Islet of Langerhans (tissue), 1 donor: ENCODE measurements around the gene PCNX2.
A peak's percentile ranks its signal among the peaks of the same experiment; 100 is the strongest.
"Not testable (repeated sequence)": the region's sequence is repeated elsewhere in the genome, so short reads cannot be mapped to it uniquely, and the experiment has no call there.

ENCODE experiments used
- FAIRE-seq: peaks from one replicate; lab custom pipeline; 2011; peaks lifted over from hg19 to GRCh38; lab: Jason Lieb, UNC

The PCNX2 gene

DNA sequence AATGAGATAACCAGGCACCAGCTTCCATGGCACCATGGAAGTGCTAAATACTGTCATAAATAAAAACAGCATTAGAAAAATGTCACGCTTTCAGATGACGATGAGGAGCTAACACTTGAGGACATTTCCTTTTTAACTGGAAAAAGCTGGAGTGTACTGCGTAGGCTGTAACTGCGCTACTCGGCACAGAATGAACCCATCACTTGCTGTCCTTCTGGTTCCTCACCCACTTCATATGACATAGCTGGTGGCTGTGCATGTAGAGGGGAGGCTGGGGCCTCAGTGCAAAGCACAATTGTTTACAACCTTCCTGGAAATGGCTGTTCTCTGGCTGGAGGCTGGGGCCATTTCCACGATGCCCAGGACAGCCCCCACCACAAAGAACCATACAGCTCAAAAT is 289.4 kb downstream of the PCNX2 start:
- FAIRE-seq = no peak

GRCh38 chr1:233005703-233006102 is 289.8 kb downstream of the PCNX2 start:
- FAIRE-seq = no peak

- peak; percentile 36 for FAIRE-seq
These were observed 290.4 kb downstream of the PCNX2 start for GRCh38 chr1:233005156-233005555.

- FAIRE-seq = no peak
These were observed 291.1 kb downstream of the PCNX2 start for GRCh38 chr1:233004451-233004850.

DNA sequence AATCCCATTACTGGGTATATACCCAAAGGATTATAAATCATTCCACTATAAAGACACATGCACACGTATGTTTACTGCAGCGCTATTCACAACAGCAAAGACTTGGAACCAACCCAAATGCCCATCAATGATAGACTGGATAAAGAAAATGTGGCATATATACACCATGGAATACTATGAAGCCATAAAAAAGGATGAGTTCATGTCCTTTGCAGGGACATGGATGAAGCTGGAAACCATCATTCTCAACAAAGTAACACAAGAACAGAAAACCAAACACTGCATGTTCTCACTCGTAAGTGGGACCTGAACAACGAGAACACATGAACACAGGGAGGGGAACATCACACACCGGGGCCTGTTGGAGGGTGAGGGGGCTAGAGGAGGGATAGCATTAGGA is 291.9 kb downstream of the PCNX2 start:
- not testable (repeated sequence) for FAIRE-seq

DNA sequence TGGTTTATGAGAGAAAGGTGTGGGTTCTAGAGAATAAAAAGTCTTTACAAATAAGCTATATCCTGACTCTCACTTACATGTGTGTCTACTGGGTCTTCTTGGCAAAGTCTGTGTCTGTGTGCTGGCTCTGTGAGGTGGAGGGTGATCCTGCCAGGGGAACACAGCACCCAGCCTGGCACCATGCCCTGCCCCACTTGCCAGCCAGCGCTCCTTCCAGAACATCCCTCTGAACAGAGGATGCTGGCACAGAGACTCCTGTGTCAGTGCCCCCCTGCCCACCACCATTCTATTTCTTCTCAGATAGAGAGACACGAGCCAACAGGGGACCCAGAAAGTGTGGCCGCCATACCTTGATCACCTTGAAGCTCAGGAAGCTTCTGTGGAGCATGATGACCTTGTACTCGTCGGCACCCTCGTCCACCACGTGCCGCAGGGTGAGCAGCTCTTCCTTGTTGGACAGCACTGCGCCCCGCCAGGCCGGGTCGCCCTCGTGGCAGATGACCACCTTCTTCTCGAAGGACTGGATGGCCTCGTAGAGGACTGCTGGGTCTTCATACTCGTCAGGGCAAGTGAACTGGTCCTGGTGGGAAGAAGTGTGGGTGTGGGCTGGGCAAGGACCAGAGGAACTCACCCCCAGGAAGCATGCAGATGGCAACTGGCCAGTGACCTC is 295.4 kb downstream of the PCNX2 start:
- FAIRE-seq = no peak

- no peak for FAIRE-seq
These were observed 296.9 kb downstream of the PCNX2 start for GRCh38 chr1:232998646-232999045.

GRCh38 chr1:232998138-232998537 is 297.4 kb downstream of the PCNX2 start:
- FAIRE-seq = no peak

DNA sequence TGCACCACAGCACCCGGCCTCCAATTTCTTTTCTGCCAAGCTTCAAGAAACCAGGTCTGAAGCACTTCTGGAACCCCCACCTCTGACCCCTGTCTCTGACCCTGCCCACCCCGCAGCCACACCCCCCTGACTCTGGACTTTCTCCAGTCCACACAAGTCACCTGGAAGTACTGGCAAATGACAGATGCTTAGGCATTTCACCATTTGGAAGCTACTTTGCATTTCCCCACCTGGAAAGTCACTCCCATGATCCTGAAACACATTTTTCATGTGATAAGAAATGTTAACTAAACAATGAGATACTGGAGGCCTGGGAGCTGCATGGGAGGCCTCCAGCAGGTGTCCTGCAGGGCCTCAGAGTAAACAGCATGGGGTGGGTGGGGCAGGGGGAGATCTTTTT is 299.4 kb downstream of the PCNX2 start:
- no peak for FAIRE-seq

- FAIRE-seq = no peak
These were observed 300.3 kb downstream of the PCNX2 start for GRCh38 chr1:232995189-232995588.

DNA sequence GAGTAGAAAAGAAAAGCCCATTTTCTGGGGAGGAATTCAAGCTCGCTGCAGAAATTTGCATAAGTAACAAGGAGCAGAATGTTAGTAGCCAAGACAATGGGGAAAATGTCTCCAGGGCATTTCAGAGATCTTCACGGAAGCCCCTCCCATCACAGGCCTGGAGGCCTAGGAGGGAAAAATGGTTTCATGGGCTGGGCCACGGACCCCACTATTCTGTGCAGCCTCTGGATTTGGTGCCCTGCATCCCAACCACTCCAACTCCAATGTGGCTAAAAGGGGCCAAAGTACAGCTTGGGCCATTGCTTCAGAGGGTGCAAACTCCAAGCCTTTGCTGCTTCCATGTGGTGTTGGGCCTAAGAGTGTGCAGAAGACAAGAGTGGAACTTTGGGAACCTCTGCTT is 302.0 kb downstream of the PCNX2 start:
- FAIRE-seq = no peak

GRCh38 chr1:232992227-232992626 is 303.3 kb downstream of the PCNX2 start:
- no peak for FAIRE-seq

DNA sequence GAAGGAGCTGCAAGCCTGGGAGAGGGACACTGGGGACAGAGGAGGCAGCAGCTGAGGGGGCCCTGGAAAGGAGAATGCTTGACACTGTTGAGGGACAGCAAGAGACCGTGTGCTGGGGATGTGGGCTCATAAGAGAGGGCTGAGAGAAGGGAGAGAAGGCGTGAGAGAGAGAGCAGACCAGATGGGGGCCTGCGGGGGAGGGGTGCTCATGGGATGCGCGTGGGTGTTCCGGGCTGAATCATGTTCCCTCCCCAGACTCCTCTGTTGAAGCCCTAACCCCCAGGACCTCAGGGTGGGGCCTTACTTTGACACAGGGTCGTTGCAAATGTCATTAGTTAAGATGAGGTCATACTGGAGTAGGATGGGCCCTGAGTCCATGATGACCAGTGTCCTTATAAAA is 304.3 kb downstream of the PCNX2 start:
- no peak for FAIRE-seq

- FAIRE-seq = no peak
These were observed 305.1 kb downstream of the PCNX2 start for GRCh38 chr1:232990176-232991128.

DNA sequence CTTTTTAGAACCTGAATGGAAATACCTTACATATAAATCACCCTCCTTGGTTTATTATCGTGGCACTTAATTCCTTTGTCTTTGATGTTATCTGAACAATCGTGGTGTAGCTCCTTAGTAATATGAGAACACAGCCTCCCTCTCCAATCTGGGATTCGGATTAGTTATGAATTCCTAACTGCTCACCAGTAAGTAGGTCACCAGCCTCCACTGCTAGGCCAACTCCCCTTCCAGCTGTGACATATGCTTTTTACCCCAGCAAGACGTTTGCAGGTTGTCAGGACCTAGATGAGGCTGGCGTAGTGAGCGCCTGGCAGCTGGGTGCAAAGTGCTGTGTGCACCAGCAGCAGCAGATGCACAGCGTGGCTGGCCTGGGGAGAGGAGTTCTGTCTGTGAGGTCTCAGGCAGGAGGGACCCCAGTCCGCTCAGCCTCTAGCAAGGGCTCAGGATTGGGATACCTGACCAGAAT is 306.9 kb downstream of the PCNX2 start:
- FAIRE-seq = no peak

DNA sequence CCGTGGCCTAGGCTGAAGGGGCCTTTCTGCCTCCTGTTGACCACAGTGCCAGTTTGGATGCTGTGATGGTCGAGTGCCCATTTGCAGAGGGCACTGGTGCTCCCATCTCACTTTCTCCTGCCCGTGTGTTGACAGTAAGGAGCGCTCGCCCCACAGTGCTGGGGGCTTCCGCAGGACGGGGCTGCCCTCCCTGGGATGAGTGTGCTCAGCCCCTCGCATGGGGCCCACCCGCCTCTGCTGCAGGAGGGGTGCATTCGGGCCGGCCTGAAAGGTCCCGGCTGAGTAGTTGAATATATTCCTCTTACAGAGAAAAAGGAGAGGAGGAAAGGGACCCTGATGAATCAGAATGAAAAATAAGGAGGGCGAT is 307.8 kb downstream of the PCNX2 start:
- FAIRE-seq = no peak

DNA sequence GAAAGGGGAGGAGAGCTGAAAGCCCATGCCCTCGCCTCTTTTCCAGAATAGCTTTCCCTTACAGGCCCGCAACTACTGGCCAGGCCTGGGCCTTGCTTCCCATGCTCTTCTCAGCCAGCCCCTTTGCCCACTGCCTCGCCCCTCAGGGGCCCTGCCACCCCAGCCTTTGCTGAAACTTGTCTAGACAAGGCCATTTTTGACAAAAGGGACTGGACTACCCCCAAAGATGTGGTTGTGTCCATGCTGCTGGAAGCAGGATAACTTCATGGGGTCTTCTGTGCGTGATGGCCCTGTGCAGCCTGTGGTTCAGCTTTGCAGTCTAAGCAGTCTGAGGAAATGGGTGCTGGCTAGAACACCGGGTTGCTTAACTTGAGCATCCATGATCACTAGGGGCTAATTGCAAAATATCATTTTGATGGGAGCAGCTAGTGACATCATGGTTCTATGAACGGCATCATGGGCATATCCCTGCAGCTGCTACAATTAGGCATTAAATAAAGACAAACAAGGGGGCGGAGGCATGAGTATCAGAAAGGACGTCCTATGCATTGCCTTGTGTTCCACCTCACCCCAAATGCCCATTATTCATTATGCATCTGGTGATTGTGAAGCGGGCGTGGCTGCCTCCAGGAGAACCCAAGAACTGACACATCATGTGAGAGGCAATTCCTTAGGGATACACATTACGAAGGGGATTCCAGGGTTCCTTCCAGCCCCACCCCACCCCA is 308.3 kb downstream of the PCNX2 start:
- FAIRE-seq = no peak

- no peak for FAIRE-seq
These were observed 309.0 kb downstream of the PCNX2 start for GRCh38 chr1:232986527-232986922.

- FAIRE-seq = no peak
These were observed 309.5 kb downstream of the PCNX2 start for GRCh38 chr1:232985882-232986526.

GRCh38 chr1:232984577-232985425 is 310.7 kb downstream of the PCNX2 start:
- no peak for FAIRE-seq

DNA sequence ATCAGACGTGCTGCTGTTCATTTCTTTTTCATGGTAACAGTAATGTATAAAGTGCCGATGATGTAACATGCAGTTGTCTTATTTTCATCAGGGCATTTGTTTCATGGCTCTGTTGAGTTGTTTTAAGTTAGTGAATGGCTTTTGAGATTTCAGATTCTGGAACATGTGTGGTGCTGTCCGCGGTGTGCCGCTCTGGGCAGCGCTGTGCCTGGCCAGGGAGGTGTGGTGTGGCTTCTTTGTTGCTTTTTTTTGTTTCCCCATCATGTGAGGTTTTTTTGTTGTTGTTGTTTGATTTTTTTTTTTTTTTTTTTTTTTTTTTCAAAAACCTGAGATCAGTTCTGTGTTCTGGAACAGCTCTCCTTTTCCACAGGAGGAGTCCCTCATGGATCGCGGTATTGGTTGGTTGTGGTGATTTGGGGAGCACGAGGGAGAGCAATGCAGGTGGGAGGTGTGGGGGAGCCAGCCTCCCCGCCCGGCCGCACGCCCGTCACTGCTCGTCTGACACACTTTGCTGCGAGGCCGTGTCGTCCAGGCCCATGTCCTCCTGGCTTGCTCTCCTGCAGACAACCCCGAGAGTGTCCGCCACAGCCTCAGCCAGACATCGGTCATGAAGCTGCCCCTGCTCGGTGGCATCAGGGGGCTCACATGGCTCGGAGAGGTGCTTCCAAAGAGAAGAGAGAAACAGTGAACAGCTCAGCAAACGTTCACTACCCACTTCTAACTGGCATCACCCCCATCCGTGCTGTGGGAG is 311.5 kb downstream of the PCNX2 start:
- FAIRE-seq = no peak
